Fibroblast of mammary gland (primary cell): Measurements from ENCODE around the gene C17orf67.

Source experiments
- DNase-seq: peaks from one replicate; pipeline ENCODE4 v3.0.0-alpha.2; 2010; ENCODE audit warnings: low read depth
- H3K4me3 ChIP-seq: 2 replicates; pipeline ENCODE4 v1.5.1; 2011; ENCODE audit warnings: low read depth, mild to moderate bottlenecking, low read length, moderate library complexity; ENCODE audit not compliant: control insufficient read depth
- CTCF ChIP-seq: conservative IDR thresholded peaks from 2 replicates; pipeline ENCODE4 v1.5.1; 2011; ENCODE audit warnings: low read depth, low read length, inconsistent platforms; ENCODE audit not compliant: control insufficient read depth, insufficient read depth

The C17orf67 gene

GRCh38 chr17:56835264-56835585 is 1.5 kb upstream of the C17orf67 start:
- no peak for DNase-seq
- TF ChIP-seq CTCF = no peak
- peak overlapping the region; percentile 64 for H3K4me3 ChIP-seq

GRCh38 chr17:56834380-56835263 is 902 bp upstream of the C17orf67 start:
- no peak for DNase-seq
- H3K4me3 ChIP-seq = peak overlapping the region; percentile 64
- TF ChIP-seq CTCF = no peak

GRCh38 chr17:56833057-56833808 is 487 bp downstream of the C17orf67 start:
- no peak for TF ChIP-seq CTCF
- H3K4me3 ChIP-seq = peak overlapping the region; percentile 74
- peak; percentile 49 for DNase-seq

GRCh38 chr17:56832446-56832845 is 1.3 kb downstream of the C17orf67 start:
- H3K4me3 ChIP-seq = peak overlapping the region; percentile 74
- TF ChIP-seq CTCF = no peak
- no peak for DNase-seq

- no peak for DNase-seq
- H3K4me3 ChIP-seq = no peak overlapping the region
- TF ChIP-seq CTCF = no peak
These were observed 2.2 kb downstream of the C17orf67 start for GRCh38 chr17:56831369-56832095.

GRCh38 chr17:56830726-56831368 is 2.9 kb downstream of the C17orf67 start:
- no peak overlapping the region for H3K4me3 ChIP-seq

More at GRCh38 chr17:56830726-56831368, 2.9 kb downstream of the C17orf67 start:
- no peak for DNase-seq
- TF ChIP-seq CTCF = no peak
